Endothelial cell of umbilical vein (primary cell): Measurements from ENCODE around the gene GNAQ.
"Not testable (repeated sequence)": the region's sequence is repeated elsewhere in the genome, so short reads cannot be mapped to it uniquely, and the experiment has no call there.

Experiments used
- GATA2 ChIP-seq: IDR thresholded peaks from 2 replicates; pipeline ENCODE4 v1.7.0; 2011; ENCODE audit warnings: low read depth, mild to moderate bottlenecking, moderate library complexity, mixed read lengths, low read length; ENCODE audit not compliant: insufficient read length, insufficient read depth
- MYC ChIP-seq: IDR thresholded peaks from one replicate; pipeline ENCODE4 v1.6.1; 2011; ENCODE audit warnings: mild to moderate bottlenecking, low read depth, low read length
- POLR2A ChIP-seq: IDR thresholded peaks from 2 replicates; pipeline ENCODE4 v1.6.1; 2012; ENCODE audit warnings: low read depth, mild to moderate bottlenecking, control low read depth, low read length
- TF ChIP-seq, protein P1 (sequence below), 2 donors: IDR thresholded peaks; 1 replicate in 1 of 2; 2 replicates in 1 of 2; pipeline ENCODE4 v1.5.1; 2011; ENCODE audit warnings: low read length in 2 of 2, mild to moderate bottlenecking in 2 of 2, moderate library complexity in 2 of 2, control low read depth in 1 of 2, inconsistent platforms in 1 of 2, low read depth in 1 of 2; ENCODE audit not compliant: insufficient read depth in 1 of 2; ENCODE audit errors: extremely low read depth in 1 of 2

DNA sequence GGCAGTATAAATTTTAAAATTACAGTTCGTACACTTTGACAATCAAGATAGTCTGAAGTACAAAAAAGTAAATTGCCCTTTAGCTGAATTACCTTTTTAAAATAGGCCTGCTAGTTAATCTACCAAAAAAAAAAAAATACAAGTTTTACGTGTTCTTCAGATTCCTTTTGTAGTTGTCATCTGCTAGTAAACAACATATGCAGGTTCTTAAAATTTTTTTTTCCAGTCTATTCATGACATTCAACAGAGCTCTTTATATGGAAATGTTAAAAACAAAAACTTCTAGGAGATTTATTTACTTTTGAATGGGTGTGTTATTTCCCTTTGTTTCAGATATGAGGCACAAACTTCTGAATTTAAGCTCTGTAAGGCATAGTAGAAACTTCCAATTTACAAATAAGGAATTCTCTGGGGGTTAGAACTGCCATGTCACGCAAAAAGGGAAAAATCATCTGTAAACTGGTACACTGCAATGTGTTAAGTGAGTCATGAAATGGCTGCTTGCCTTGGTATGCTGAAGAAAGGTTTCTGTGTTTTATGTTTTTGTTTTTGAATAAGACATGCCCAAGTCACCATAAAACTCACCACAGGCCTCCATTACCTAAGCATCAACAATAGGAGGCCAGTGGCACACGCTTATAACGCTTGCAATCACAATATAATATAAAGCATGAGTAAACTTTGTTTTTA is 313.9 kb downstream of the GNAQ start:
- not testable (repeated sequence) for TF ChIP-seq POLR2A, MYC, GATA2
- TF ChIP-seq, protein P1, sequence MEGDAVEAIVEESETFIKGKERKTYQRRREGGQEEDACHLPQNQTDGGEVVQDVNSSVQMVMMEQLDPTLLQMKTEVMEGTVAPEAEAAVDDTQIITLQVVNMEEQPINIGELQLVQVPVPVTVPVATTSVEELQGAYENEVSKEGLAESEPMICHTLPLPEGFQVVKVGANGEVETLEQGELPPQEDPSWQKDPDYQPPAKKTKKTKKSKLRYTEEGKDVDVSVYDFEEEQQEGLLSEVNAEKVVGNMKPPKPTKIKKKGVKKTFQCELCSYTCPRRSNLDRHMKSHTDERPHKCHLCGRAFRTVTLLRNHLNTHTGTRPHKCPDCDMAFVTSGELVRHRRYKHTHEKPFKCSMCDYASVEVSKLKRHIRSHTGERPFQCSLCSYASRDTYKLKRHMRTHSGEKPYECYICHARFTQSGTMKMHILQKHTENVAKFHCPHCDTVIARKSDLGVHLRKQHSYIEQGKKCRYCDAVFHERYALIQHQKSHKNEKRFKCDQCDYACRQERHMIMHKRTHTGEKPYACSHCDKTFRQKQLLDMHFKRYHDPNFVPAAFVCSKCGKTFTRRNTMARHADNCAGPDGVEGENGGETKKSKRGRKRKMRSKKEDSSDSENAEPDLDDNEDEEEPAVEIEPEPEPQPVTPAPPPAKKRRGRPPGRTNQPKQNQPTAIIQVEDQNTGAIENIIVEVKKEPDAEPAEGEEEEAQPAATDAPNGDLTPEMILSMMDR (IDR thresholded peaks at IDR 0.05; ENCODE audit: extremely low read depth in 1 of 2, insufficient read depth in 1 of 2, low read depth in 1 of 2, low read length in 2 of 2): not testable (repeated sequence)
